ENCODE data around the gene IGSF21.

The IGSF21 gene

DNA sequence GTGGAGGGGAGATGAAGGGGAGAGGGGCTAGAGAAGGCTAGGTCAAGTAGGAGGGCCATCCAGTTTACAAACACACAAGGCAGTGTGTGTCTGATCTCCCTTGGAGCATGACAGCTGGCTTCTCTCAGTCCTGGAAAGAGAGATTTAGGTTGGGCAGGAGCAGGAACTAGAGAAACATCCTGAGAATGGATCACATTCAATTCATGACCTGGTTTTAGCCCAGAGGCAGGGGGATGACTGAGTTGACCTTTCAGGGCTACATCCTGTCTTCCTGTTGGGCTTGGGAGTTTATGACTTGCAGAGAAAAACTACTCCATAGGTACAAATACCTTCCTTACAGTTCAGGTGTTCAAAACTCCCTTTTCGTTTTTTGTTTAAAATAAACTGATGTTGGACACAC, 97.0 kb downstream of the IGSF21 start:
- DNase-seq: no peak

DNA sequence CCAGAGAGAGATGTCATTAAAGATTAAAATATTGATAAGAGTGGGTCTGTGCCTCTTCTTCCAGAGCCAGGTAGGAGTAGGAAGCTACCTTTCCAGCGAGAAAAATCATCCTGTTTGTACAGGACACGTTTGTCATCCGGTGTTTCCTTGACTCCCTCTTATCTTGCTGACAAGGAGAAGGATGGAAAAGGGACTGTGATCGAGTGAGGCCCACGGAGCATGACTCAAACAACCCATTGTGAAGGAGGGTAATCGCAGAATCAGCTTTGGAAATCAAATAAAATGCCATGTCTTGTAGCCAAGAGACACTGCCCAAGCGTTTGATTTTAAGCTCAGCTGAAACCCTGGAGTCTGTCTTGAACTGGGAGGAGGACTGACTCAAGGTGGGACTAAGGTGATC, 97.7 kb downstream of the IGSF21 start:
- no peak for DNase-seq

DNA sequence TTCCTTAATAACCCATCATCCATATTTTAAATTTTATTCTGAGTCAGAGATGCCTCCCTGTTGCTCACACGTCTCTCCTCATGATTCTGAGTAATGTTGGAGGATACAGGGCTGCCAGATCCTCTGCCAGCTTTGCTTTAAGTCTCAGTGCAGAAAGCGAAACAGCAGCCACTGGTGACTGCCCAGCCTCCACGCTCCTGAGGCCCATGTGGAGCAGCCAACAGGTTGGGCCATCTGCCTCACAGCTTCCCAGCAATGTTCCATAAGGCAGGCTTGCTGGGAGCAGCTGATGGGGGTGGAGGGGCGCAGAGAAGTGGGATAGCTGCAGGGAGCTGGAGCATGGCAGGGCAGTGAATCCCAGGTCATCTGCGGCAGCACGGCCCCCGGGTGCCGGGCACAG, 104.2 kb downstream of the IGSF21 start:
- peak in 39 of 58 donors; percentile 12 to 84 (median 42) for DNase-seq

DNA sequence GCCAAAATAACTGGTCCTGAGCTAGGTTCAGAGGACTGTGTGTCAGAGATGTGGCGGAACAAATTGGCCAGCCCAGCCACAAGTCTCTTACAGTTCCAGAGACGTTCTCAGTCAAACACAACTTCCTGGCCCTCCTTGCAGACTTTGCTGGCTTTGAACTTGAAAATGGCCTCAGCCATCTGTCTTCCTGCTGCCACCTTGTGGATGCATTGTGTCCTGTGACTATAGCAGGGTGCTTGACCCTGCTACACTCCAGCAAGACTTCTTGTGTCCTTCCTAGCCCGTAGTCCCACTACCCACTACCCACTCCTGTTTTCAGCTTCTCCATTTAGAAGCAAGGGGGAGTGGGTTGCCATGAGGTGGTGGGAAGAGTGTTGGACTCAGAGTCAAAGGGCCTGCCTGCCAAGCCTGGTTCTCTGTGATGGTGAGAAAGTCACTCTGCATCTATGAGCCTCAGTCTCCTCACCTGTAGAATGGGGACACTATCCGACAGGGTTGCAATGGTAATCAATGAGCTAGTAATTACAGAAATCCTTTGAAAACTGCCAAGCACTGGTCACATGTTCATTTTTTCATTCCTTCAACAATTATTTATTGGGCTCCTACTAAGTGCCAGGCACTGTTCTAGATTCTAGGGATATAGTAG, 109.9 kb downstream of the IGSF21 start:
- peak in 3 of 58 donors; percentile 10 to 22 (median 12) for DNase-seq

DNA sequence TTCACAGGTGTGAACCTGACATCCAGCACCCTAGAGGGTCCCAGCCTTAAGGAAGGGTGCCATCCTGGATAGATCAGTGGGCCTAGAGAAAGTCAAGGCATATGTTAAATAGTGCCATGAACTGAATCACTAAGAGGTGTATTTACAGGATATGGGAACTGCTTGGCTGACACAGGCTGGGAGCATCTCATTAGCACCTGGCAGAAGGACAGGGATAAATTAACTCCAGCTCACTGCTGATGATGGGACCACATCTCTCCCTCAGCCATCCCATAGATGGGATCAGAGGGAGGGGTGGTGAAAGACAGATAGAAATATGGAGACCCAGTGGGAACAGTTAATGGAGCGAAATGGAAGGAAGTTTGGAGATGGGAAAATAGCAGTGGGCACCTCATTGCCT, 122.0 kb downstream of the IGSF21 start:
- DNase-seq: no peak

DNA sequence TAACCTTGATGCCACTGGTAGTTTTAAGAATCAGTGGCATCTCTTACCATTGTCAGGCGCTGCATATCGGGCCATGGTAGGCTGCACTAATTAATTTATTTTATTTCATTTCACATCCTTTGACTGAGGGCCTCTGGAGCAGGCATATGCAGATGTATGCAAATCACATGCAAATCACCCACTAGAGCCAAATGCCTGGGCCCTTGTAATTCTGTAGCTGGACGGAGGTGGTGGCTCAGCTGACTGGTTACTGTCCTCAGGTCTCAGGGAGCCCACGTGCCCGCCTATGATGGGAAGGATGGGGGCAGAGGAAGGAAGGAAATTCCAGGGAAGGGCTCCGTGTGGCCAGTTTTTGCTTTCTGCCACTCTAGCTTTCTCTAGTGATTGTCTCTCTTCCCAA, 122.7 kb downstream of the IGSF21 start:
- DNase-seq: peak in 2 of 58 donors; percentile 21 to 30

DNA sequence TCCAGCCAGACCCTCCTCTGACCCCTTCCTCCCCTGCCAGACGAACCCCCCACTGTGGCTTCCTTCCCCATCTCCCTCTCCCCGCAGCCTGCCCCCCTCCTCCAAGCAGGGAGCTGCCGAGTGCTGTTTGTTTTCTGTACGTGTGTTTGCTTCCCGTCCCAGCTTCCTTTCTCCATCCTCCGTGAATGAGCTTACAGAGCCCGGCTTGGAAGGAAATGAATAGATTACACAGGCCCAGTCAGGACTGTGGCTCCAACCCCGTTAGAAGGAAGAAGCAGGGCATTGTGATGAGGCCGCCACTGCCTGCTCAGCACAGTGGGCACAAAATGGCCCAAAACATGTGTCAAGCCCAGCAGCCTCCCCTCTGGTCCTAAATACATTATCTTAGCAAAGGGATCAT, 123.2 kb downstream of the IGSF21 start:
- DNase-seq: peak in 47 of 58 donors; percentile 13 to 78 (median 46)

DNA sequence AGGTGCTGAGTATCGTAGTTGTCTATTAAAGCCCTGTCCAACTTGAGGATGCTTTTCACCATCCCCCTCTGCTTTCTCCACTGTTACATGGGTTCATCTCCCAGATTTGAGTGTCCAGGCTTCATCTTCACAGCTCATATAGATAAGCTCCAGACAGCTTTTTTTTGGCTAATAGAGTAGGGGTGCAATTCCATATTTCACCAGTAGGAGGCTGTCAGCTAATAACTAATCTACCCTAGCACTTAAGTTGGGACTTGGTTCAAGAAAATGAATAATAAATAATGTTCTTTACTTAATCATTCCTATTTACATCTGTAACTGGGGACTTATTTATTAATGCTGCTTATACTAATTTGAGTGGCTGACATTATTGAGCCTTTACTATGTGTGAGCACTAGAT, 124.5 kb downstream of the IGSF21 start:
- no peak for DNase-seq

DNA sequence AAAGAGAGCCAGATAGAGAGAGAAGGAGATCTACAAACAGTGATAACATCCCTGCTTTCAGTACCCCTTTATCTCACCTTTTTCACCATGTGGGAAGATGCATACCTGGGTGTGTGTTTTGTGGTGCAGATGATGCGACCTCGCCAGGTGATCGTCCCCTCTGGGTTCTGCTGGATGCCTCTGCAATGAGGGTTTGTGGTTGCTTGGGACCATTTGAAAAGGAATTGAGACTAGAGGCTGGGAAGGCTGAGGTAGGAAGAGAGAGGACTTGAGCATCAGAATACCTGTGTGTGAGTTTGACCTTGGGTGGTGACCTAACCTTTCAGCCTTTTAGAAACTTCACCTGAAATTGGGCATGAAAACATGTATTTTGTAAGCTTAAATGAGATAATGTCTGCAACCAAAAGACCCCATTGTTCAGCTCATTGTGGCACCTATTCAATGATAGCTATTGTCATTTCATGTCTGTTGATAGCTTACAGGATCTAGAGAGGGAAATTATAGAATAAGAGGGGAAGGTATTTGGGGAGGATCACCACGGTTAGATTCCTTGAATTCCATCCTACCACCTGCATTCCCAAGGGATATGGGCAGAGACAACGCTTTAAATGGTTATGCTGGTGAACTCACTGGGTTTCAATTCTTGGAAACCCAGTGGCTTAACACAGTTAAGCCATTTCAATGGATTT, 125.7 kb downstream of the IGSF21 start:
- no peak for DNase-seq

DNA sequence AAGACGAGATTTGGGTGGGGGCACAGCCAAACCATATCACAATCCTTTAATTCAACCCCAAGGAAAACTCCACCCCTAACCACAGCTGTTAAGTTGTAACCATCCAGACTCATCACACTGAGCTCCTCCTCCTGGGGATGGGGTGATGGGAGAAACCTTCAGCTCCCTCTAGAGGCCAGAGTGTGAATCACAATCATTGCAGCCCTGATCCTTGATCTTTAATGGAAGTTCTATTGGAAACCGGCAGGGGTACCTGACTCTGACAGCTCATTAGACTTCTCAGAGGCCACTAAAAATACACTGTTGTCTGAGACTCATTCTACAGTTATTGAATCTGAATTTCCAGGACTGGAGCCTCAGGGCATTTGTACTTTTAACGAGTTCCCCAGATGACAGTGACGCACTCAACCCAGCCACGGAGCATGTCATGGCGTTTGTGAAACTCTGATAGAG, 127.2 kb downstream of the IGSF21 start:
- peak in 27 of 58 donors; percentile 3 to 50 (median 14) for DNase-seq

DNA sequence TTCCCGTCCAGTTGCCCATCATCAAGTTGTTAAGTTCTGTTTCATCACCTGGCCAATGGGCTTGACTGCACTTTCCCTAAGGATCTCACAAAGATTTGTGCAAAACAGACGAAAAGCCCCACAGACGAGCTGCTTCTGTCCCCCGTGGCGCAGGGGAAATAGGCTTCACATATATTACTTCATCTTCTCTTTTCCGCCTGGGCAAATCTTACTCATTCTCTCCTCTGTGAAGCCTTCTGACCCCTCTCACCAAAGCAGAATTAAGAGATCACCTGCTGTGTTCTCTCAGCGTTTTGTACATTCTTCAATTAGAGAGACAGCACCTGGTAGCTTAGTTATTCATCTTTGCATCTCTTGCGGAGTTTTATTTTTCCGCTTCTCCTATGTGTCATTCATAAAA, 129.8 kb downstream of the IGSF21 start:
- DNase-seq: no peak

DNA sequence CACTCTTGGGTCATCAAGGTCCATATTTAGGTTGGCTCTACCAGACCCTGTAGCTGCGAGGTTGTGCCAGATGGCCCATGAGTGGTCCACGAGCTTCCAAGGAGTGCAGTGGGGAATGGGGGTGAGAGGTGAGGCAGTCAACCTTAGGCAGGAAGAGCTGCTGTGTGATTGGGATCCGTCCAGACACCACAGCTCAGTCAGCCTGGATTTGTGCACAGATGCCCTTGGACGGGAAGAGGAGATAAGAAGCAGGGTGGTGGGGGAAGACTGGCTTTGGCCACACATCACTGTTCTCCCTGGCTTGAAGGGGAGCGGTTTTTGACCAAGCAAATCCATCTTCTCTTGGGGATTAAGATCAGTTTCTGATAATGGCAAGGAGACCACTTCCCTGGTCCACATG, 130.6 kb downstream of the IGSF21 start:
- DNase-seq: no peak

DNA sequence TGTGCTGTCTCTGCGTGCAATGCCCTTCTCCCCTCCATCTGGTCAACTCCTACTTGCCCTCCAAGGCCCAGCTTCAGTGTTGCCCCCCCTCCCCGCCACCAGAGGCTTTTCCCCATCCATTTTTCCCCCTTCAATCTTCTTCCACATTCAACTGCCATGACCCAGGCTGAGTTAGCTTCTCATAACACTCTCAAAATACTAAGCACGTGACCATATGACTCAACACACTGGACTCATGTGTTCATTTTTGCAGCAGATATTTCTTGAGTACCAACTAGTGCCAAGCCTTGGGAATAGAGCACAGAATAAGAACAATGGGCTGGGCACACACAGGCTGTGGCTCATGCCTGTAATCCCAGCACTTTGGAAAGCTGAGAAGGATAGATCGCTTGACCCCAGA, 132.1 kb downstream of the IGSF21 start:
- peak in 8 of 58 donors; percentile 8 to 47 (median 20) for DNase-seq

DNA sequence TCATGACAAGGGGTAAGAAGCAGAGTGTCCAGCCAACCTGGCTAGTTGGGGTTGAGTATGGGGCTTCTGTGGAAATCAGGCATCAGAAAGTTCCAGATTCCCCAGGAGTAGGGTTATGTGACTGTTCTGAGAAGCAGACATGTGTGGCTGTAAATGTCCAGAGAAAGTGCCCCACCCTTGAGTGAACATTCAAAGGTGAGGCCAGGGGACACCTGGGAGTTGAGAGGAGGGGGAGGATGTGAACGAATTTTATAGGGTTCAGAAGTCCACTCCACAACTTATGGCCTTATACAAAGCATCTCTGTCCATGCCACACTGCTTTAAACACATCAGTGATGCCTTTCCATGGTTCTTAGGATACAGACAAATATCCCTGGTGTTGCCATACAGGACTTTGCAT, 133.3 kb downstream of the IGSF21 start:
- no peak for DNase-seq

DNA sequence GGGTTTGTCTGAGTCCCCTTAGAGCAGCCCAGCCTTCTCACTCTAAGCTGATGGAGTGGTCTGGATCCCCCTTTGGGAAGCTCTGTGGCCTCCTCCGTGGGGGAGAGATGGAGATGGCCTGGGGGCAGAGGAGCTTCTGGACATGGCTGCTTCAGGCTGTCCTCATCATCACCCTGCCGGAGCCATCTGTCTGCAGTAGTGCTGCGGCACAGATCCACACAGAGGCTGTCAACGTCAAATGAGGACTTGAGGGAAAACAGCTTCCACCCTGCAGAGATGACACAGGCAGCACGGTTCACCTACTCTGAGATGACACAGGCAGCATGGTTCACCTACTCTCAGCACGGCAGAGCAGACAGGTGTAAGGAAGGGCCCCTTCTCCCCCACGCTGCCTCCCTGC, 134.3 kb downstream of the IGSF21 start:
- DNase-seq: peak in 1 of 58 donors; percentile 20

DNA sequence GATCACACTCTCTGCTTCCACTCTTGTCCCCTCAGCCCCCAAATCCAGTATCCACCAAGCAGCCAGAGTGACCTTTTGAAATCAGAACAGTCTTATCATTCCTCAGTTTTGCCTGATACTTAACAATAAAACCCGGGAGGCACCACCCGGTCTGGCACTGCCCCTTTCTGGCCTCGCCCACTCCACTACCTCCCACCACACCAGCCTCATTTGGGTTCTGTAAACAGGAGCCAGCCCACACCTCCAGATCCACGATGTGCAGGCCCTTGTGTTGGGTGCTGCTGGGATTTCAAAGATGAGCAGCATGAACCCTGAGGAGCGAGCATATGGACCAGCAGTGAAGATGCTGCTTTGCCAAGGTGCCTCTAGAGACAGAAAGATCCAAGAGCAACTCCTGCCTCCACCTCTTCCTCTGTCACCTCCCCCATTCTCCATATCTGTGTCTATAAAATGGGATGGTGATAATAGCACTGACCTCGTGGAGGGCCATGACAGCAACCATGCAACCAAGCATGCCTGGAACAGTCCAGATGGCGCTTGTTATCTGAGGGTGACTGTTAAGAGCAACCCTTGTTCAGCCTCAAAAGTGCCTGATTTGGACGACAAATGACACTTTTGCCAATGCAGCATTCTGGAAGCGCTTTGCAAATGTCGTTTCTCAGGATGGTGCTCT, 136.0 kb downstream of the IGSF21 start:
- DNase-seq: peak in 4 of 58 donors; percentile 3 to 18 (median 16)

DNA sequence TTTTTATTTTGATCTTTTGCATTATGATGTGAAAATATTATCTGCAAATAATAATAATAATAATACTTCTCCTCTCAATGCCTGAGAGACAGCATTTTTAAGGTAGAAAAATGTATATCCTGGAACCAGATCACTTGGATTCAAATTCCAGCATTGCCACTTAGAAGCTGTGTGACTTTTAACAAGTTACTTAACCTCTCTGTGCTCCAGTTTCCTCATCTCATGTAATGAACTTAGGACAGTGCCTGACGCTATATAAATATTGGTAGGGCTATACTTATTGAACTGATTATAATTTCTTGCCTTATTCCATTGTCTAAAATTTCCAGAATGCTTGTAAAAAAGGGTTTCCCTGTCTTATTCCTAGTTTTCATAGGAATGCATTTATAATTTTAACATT, 137.2 kb downstream of the IGSF21 start:
- DNase-seq: no peak

DNA sequence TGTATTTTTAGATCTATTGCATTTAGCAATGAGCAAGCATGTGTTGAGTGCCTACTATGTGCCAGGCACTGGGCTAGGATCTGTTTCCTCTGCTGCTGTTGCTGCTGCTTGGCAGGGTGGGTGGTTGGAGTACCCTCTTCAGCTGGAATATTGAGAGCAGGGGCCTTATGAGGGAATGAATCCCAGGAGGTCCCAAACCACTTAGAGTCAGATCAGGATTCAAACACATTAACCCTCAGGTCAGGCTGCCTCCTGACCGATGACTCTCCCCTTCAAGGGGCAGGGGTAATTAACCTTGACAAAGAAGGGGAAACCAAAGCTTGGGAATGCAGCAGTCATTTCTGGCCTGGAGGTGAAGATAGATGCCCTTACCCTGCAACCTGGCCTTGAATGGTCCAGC, 138.0 kb downstream of the IGSF21 start:
- no peak for DNase-seq

DNA sequence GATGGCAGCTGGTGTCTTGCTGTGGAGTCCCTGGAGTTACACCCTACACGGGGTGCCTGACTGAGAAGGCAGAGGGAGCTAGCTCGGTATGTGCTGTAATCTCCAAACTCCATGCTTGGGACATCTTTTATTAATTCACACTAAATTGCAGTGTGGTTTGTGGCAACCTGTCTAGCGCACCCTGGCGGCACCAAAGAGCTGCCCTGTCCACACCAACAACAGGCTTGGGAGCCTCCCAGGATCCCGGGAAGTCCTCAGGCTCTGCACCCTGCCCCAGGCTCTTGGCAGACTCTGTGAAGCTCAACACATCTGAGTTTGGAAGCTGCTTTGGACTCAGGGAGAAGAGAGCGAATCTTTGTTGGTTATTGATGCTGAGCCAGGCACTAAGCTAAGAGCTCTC, 138.9 kb downstream of the IGSF21 start:
- DNase-seq: no peak

DNA sequence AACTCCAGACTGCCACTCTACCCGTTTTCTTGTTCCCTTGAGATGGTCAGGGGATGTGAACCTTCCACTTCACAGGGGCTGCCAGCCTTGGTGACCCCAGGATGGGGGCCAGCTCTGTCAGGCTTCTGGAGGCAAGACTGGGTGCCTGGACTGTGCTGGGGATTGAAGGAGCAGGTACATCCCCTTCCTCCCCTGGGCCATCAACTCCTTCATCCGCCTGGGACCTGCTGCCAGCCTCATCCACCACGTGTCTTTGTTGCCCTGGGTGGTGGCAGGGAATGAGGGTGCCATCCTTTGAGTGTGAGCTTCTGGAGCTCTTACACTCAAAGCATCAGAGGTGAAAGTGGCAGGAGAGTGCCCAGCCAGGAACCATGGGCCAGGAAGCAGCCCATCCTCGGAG, 139.6 kb downstream of the IGSF21 start:
- DNase-seq: no peak

DNA sequence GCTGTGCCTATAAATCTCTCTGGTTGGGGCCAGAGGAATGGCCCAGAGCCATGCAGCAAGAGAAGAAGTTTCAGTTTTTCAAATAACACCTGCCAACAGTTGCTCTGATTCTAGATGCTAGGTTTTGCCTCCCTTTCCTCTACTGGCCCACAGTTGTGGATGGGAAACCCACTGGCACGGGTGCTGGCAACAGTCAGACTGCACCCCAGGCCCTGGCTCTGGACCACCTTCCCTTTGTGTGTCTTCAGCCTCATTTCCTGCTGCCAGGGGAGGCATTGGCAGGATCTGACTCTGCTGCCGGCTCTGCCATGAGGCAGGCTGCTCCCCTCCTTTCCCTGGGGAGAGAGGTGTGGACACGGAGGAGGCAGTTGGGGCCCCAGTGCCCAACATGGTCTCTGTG, 142.0 kb downstream of the IGSF21 start:
- peak in 29 of 58 donors; percentile 1 to 74 (median 26) for DNase-seq

DNA sequence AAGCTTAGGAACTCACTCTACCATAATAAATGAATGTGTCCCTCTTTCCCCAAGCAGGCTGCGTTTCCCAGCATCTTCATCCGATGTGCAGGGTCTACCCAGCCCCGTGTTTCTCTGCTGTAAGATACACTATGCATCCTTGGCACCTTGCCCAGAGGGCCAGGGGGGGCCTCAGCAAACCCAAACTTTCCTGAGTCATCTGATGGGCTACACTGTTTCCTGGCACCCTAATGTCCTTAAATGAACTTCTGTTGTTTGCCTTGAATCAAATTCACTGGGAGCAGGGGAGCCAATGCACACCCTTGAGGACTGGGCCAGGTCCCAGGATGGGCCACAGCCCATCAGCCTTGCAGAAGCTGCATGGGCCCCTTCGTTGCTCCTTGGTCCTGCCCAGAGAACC, 145.5 kb downstream of the IGSF21 start:
- no peak for DNase-seq
